GM20000 (cell line): ENCODE data around the gene SELP.

Source experiments
- DNase-seq: peaks from one replicate; pipeline ENCODE4 v3.0.0; 2012; ENCODE audit warnings: low spot score
- CTCF ChIP-seq: IDR thresholded peaks from 2 replicates; pipeline ENCODE4 v1.5.1; 2012; ENCODE audit warnings: mild to moderate bottlenecking, control low read depth; ENCODE audit errors: extremely low read depth, missing control alignments

The SELP gene

GRCh38 chr1:169634145-169634544, 4.2 kb upstream of the SELP start:
- no peak for TF ChIP-seq CTCF

GRCh38 chr1:169631249-169631648, 1.3 kb upstream of the SELP start:
- no peak for TF ChIP-seq CTCF

More at GRCh38 chr1:169634145-169634544, 4.2 kb upstream of the SELP start:
- DNase-seq: no peak

GRCh38 chr1:169624912-169625311, 5.0 kb downstream of the SELP start:
- DNase-seq: no peak
- TF ChIP-seq CTCF: no peak

More at GRCh38 chr1:169631249-169631648, 1.3 kb upstream of the SELP start:
- DNase-seq: no peak

GRCh38 chr1:169624122-169624521, 5.8 kb downstream of the SELP start:
- no peak for TF ChIP-seq CTCF
- no peak for DNase-seq

- no peak for DNase-seq
- no peak for TF ChIP-seq CTCF
Observed at GRCh38 chr1:169623132-169623926, 6.6 kb downstream of the SELP start.

GRCh38 chr1:169620565-169620964, 9.4 kb downstream of the SELP start:
- DNase-seq: no peak
- no peak for TF ChIP-seq CTCF

GRCh38 chr1:169618367-169618766, 11.6 kb downstream of the SELP start:
- no peak for TF ChIP-seq CTCF
- DNase-seq: no peak
